ENCODE data around the gene PLA2R1. TPM values are rescaled to one million over a fixed set of nuclear protein-coding genes. Genes with fewer than 3 reads are reported as not detected.

Gene PLA2R1
- polyA plus RNA-seq, 1 donor from 2014 or later: 0.69 TPM

DNA sequence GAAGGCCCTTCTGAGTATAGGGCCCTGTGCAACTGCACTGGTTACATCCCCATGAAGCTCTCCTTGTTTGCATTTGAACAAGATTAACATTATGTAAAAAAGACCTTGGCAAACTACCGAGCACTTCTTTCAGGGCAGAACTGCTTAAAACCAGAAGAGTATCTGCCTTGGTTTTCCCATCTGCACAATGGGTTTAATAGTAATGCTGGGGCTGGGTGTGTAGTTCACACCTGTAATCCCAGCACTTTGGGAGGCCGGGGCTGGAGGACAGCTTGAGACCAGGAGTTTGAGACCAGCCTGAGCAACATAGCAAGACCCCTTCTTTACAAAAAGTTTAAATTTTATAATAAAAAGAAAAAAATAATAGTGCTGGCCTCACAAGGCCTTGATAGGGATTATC lies 8.5 kb downstream of the PLA2R1 start:
- Histone ChIP-seq H3K4me2 (ENCODE audit: low read length) (no peak overlapping the region), H3K36me3 (ENCODE audit: insufficient read depth, low read length) (no peaks in the 10 kb centered on the region), H2AFZ (ENCODE audit: low read depth, low read length) (no peak overlapping the region), H3K27ac (ENCODE audit: low read length) (no peak overlapping the region), H3K79me2 (replicated peaks; ENCODE audit: insufficient read depth, low read length) (no peaks in the 10 kb centered on the region), H3F3A (ENCODE audit: insufficient read depth, low read length, poor library complexity, severe bottlenecking) (no peaks in the 10 kb centered on the region), H3K4me3 (ENCODE audit: low read length) (no peak overlapping the region), H3K9me2 (ENCODE audit: insufficient read depth, low read length) (no peaks in the 10 kb centered on the region), H3K9ac (ENCODE audit: low read length) (no peak overlapping the region), H3K9me3 (ENCODE audit: low read length) (no peaks in the 10 kb centered on the region), H4K20me1 (ENCODE audit: insufficient read depth) (no peaks in the 10 kb centered on the region), H3K27me3 (ENCODE audit: insufficient read depth, low read depth, low read length) (no peaks in the 10 kb centered on the region)
- TF ChIP-seq EZH2 (IDR thresholded peaks at IDR 0.05; ENCODE audit: borderline replicate concordance, insufficient read depth, low read length, poor library complexity, severe bottlenecking) (no peak), RAD21 (conservative IDR thresholded peaks at IDR 0.05) (no peak), TAF1 (IDR thresholded peaks at IDR 0.05; ENCODE audit: low read depth) (no peak), MXI1 (conservative IDR thresholded peaks at IDR 0.05; ENCODE audit: poor library complexity, severe bottlenecking) (no peak), POLR2AphosphoS5 (IDR thresholded peaks at IDR 0.05) (no peak), EP300 (conservative IDR thresholded peaks at IDR 0.05; ENCODE audit: poor library complexity, severe bottlenecking) (no peak), SMC3 (conservative IDR thresholded peaks at IDR 0.05; ENCODE audit: poor library complexity) (no peak)
- TF ChIP-seq, protein P1, sequence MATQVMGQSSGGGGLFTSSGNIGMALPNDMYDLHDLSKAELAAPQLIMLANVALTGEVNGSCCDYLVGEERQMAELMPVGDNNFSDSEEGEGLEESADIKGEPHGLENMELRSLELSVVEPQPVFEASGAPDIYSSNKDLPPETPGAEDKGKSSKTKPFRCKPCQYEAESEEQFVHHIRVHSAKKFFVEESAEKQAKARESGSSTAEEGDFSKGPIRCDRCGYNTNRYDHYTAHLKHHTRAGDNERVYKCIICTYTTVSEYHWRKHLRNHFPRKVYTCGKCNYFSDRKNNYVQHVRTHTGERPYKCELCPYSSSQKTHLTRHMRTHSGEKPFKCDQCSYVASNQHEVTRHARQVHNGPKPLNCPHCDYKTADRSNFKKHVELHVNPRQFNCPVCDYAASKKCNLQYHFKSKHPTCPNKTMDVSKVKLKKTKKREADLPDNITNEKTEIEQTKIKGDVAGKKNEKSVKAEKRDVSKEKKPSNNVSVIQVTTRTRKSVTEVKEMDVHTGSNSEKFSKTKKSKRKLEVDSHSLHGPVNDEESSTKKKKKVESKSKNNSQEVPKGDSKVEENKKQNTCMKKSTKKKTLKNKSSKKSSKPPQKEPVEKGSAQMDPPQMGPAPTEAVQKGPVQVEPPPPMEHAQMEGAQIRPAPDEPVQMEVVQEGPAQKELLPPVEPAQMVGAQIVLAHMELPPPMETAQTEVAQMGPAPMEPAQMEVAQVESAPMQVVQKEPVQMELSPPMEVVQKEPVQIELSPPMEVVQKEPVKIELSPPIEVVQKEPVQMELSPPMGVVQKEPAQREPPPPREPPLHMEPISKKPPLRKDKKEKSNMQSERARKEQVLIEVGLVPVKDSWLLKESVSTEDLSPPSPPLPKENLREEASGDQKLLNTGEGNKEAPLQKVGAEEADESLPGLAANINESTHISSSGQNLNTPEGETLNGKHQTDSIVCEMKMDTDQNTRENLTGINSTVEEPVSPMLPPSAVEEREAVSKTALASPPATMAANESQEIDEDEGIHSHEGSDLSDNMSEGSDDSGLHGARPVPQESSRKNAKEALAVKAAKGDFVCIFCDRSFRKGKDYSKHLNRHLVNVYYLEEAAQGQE (IDR thresholded peaks at IDR 0.05; ENCODE audit: borderline replicate concordance): no peak
- TF ChIP-seq, protein P2, sequence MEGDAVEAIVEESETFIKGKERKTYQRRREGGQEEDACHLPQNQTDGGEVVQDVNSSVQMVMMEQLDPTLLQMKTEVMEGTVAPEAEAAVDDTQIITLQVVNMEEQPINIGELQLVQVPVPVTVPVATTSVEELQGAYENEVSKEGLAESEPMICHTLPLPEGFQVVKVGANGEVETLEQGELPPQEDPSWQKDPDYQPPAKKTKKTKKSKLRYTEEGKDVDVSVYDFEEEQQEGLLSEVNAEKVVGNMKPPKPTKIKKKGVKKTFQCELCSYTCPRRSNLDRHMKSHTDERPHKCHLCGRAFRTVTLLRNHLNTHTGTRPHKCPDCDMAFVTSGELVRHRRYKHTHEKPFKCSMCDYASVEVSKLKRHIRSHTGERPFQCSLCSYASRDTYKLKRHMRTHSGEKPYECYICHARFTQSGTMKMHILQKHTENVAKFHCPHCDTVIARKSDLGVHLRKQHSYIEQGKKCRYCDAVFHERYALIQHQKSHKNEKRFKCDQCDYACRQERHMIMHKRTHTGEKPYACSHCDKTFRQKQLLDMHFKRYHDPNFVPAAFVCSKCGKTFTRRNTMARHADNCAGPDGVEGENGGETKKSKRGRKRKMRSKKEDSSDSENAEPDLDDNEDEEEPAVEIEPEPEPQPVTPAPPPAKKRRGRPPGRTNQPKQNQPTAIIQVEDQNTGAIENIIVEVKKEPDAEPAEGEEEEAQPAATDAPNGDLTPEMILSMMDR (IDR thresholded peaks at IDR 0.05; ENCODE audit: poor library complexity, severe bottlenecking): no peak

DNA sequence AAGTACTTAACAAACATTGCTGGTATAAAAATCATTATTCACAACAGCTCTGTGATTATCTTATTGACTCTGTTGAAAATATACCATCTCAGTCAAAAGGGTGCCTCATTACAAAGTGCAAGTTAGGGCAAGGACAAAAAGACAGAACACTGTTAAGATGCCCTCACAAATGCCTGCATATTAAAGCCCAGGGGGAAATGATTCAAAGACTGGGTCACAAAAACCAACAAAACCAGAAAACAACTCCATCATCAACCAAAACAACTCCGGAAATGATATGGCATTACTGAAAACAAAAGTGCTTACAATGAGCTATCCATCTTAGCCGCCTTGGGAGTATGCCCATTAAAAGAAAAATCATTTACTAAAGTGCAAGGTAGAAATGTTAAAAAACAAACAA lies 9.9 kb downstream of the PLA2R1 start:
- Histone ChIP-seq H3K9ac (ENCODE audit: low read length) (no peak overlapping the region), H3K27ac (ENCODE audit: low read length) (no peak overlapping the region), H3K36me3 (ENCODE audit: insufficient read depth, low read length) (no peaks in the 10 kb centered on the region), H3K4me3 (ENCODE audit: low read length) (no peak overlapping the region), H3K27me3 (ENCODE audit: insufficient read depth, low read depth, low read length) (no peaks in the 10 kb centered on the region), H2AFZ (ENCODE audit: low read depth, low read length) (no peak overlapping the region), H3K79me2 (replicated peaks; ENCODE audit: insufficient read depth, low read length) (no peaks in the 10 kb centered on the region), H3K9me3 (ENCODE audit: low read length) (no peaks in the 10 kb centered on the region), H4K20me1 (ENCODE audit: insufficient read depth) (no peaks in the 10 kb centered on the region), H3K4me2 (ENCODE audit: low read length) (no peak overlapping the region), H3K9me2 (ENCODE audit: insufficient read depth, low read length) (no peaks in the 10 kb centered on the region), H3F3A (ENCODE audit: insufficient read depth, low read length, poor library complexity, severe bottlenecking) (no peaks in the 10 kb centered on the region)
- TF ChIP-seq TAF1 (IDR thresholded peaks at IDR 0.05; ENCODE audit: low read depth) (no peak), EZH2 (IDR thresholded peaks at IDR 0.05; ENCODE audit: borderline replicate concordance, insufficient read depth, low read length, poor library complexity, severe bottlenecking) (no peak), SMC3 (conservative IDR thresholded peaks at IDR 0.05; ENCODE audit: poor library complexity) (no peak), EP300 (conservative IDR thresholded peaks at IDR 0.05; ENCODE audit: poor library complexity, severe bottlenecking) (no peak), RAD21 (conservative IDR thresholded peaks at IDR 0.05) (no peak), POLR2AphosphoS5 (IDR thresholded peaks at IDR 0.05) (no peak)
- TF ChIP-seq, protein P2 (IDR thresholded peaks at IDR 0.05; ENCODE audit: poor library complexity, severe bottlenecking): no peak
- TF ChIP-seq, protein P1 (IDR thresholded peaks at IDR 0.05; ENCODE audit: borderline replicate concordance): no peak

All from neural cell (in vitro differentiated cells).